Body of pancreas (tissue), 4 donors: ENCODE measurements around the gene PXMP4. TPM values are rescaled to one million over a fixed set of nuclear protein-coding genes. Genes with fewer than 3 reads are reported as not detected.

Experiments
- ATAC-seq: fragments of 150-250 bp; one replicate; pipeline ENCODE4 v1.9.1; 2016
- DNase-seq, 4 donors: peaks; one replicate each; pipeline ENCODE4 v3.0.0-alpha.2; 2019
- H3K27ac ChIP-seq, 4 donors: fragments of 200-600 bp; sonication (generic); 1 replicate in 3 of 4; 2 replicates in 1 of 4; pipeline versions ENCODE4 v1.5.1 to v1.6.1; 2016 to 2019; ENCODE audit warnings: mild to moderate bottlenecking in 1 of 4, mixed read lengths in 1 of 4, moderate library complexity in 1 of 4
- H3K27me3 ChIP-seq, 2 donors: fragments of 200-600 bp; sonication (generic); one replicate each; pipeline ENCODE4 v1.6.0; 2016; ENCODE audit warnings: mild to moderate bottlenecking in 1 of 2
- H3K36me3 ChIP-seq, 2 donors: fragments of 200-600 bp; sonication (generic); replicated peaks in 1 of 2; 2 replicates each; pipeline ENCODE4 v1.5.1; 2016; ENCODE audit warnings: low read depth in 2 of 2; ENCODE audit not compliant: insufficient read depth in 1 of 2
- H3K4me1 ChIP-seq: fragments of 200-600 bp; sonication (generic); one replicate; pipeline ENCODE4 v1.6.0; 2016
- H3K4me3 ChIP-seq, 2 donors: fragments of 200-600 bp; sonication (generic); 1 replicate in 1 of 2; 2 replicates in 1 of 2; pipeline ENCODE4 v1.5.1; 2016 to 2019
- H3K9me3 ChIP-seq, 3 donors: fragments of 200-600 bp; sonication (generic); 1 replicate in 2 of 3; 2 replicates in 1 of 3; pipeline ENCODE4 v1.5.1; 2016
- POLR2A ChIP-seq, 3 donors: fragments of 450-650 bp; IDR thresholded peaks; one replicate each; pipeline ENCODE4 v1.6.1; 2016; ENCODE audit warnings: antibody characterized with exemption in 3 of 3, mild to moderate bottlenecking in 2 of 3
- WGBS, 2 donors: methylation state at CpG; one replicate each; pipeline ENCODE4 v1.1.5; 2017; 5-methylcytosine and 5-hydroxymethylcytosine counted together
- intact Hi-C: fragments of 100-400 bp; cut with DNase I; formaldehyde crosslinking; loops from one replicate; pipeline ENCODE4 v1.15.1; 2023
- total RNA-seq, 2 donors: library from RNA; depleted of rRNA; stranded (reverse); fragments of >200 nt; gene quantifications; one replicate each; pipeline ENCODE4 v1.1.0, GENCODE V29; 2016
- TF ChIP-seq, protein P1 (sequence below), 7 experiments: fragments of 450-650 bp in 4 of 7; fragments of 200-600 bp in 3 of 7; sonication (generic) in 3 of 7; IDR thresholded peaks; one replicate each; pipeline ENCODE4 v1.5.1; 2016 to 2019; ENCODE audit warnings: antibody characterized with exemption in 7 of 7

Gene PXMP4
- total RNA-seq, 2 donors from 2014 or later = 3.3 to 5.2 TPM

DNA sequence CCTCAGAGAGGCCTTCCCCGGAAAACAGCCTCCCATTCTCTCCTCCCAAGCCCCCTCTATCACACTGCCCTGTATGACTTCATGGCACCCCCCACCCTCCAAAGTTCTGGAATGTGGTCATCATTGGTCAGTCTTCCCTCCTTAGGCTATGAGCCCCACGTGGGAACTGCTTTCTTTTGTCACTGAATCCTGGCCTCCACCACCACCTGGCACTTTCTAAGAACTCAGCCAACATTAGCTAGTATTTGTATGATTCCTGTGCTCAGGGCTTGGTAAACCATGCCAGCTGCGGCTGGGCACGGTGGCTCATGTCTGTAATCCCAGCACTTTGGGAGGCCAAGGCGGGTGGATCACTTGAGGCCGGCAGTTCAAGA lies 25.5 kb downstream of the PXMP4 start:
- intact Hi-C loops = no loop called here
- no peak for DNase-seq
- H3K27ac ChIP-seq = no peak overlapping the region

DNA sequence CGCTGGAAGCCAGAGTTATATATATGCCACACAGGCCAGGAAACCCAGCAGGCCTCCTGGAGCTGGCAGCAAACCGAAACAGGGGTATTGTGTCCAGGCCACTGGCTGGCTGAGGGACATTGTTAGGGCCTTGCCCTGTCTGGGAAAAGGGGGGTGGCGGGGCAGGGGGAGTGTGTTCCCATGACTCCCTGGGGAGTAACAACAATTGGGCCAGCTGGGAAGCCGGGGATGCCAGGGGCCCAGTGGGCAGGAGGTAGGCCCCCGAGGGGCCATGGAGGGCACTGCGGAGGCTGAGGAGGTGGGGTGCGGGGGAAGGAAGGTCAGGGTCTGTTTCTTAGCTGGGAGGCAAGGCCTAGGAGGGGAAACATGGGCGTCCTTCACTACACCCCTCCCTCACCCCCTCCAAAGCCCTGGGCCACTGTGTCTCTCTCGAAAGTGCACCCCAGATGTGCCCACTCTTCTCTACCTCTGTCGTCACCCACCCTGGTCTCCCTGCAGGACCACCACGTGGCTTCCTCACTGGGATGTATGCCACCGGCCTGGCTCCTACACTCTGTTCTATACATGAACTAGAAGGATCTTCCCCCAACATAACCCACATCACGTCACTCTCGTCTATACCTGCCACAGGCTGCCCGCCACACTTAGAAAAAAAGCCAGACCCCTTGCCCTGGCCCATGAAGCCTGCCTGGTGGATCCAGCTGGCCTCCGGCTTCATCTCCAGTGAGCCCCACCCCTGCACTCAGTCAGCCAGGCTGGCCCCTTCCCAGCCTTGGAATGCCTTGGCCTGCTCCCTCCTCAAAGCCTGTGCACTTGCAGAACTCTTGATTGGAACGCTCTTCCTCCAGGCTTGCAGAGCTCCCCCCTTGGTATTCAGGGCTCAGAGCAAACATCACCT lies 26.1 kb downstream of the PXMP4 start:
- Histone ChIP-seq H3K27ac (no peak overlapping the region), H3K4me1 (peaks cover 3% of the 10 kb centered on the region), H3K4me3 (no peak overlapping the region), H3K36me3 (no peaks in the 10 kb centered on the region), H3K27me3 (no peaks in the 10 kb centered on the region), H3K9me3 (no peaks in the 10 kb centered on the region)
- intact Hi-C loops = no loop called here
- DNase-seq (no peak), ATAC-seq (no peak)
- WGBS, 2 donors = 77 to 79% methylated on average over 17 of the region's 17 CpGs
- TF ChIP-seq POLR2A (IDR thresholded peaks at IDR 0.05) = no peak
- TF ChIP-seq, protein P1, sequence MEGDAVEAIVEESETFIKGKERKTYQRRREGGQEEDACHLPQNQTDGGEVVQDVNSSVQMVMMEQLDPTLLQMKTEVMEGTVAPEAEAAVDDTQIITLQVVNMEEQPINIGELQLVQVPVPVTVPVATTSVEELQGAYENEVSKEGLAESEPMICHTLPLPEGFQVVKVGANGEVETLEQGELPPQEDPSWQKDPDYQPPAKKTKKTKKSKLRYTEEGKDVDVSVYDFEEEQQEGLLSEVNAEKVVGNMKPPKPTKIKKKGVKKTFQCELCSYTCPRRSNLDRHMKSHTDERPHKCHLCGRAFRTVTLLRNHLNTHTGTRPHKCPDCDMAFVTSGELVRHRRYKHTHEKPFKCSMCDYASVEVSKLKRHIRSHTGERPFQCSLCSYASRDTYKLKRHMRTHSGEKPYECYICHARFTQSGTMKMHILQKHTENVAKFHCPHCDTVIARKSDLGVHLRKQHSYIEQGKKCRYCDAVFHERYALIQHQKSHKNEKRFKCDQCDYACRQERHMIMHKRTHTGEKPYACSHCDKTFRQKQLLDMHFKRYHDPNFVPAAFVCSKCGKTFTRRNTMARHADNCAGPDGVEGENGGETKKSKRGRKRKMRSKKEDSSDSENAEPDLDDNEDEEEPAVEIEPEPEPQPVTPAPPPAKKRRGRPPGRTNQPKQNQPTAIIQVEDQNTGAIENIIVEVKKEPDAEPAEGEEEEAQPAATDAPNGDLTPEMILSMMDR (IDR thresholded peaks at IDR 0.05) = no peak

More for the DNA sequence above, 25.5 kb downstream of the PXMP4 start:
- Histone ChIP-seq H3K4me3 (no peak overlapping the region), H3K4me1 (no peaks in the 10 kb centered on the region), H3K36me3 (no peaks in the 10 kb centered on the region), H3K9me3 (no peaks in the 10 kb centered on the region), H3K27me3 (no peaks in the 10 kb centered on the region)
- ATAC-seq = no peak
- WGBS, 2 donors = 75 to 81% methylated on average over 6 of the region's 6 CpGs
- TF ChIP-seq, protein P1 (IDR thresholded peaks at IDR 0.05) = no peak
- TF ChIP-seq POLR2A (IDR thresholded peaks at IDR 0.05) = no peak

DNA sequence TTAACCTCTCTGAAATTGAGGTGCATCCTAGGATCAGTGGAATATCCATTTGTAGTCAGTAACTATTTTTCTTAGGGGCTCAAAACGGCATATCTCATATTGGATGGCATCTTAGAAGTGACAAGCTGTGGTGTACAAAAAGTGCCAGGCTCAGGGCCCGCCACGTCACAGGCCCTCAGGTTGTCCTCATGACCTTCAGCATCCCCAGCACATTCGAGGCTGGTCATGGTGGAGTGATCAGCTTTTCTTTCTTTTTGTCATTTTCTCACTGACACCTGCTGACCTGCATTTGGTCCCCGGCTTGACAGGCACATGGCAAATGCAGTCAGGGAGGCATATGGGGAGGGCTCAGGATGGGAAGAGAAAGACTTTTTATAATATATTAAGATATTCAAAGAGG lies 26.8 kb downstream of the PXMP4 start:
- Histone ChIP-seq H3K27ac (no peak overlapping the region), H3K9me3 (no peaks in the 10 kb centered on the region), H3K36me3 (no peaks in the 10 kb centered on the region), H3K4me3 (no peak overlapping the region), H3K27me3 (no peaks in the 10 kb centered on the region), H3K4me1 (peaks cover 10% of the 10 kb centered on the region)
- DNase-seq (no peak), ATAC-seq (no peak)
- intact Hi-C loops = no loop called here
- 73 to 76% methylated on average over 5 of the region's 5 CpGs for WGBS, 2 donors
- TF ChIP-seq, protein P1 (IDR thresholded peaks at IDR 0.05) = no peak
- no peak for TF ChIP-seq POLR2A (IDR thresholded peaks at IDR 0.05)

DNA sequence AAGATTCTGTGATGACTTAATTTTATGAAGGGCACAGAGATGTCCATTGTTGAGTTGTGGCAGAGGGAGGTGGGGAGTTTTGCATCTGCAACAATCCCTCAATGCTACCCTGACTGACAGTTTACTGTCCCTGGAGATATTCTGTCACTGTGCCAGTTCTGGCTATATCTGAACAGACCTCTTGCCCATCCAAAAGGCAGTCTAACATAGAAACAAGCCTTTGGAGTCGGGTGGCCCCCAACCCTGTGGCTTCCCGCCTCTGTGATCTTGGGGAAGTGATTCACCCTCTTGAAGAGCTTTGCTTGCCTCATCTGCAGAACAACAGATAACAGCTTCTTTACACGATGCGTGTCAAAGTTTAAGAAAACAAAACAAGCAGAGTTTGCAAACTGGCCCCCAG lies 30.1 kb downstream of the PXMP4 start:
- ATAC-seq (no peak), DNase-seq (no peak)
- intact Hi-C loops = no loop called here
- Histone ChIP-seq H3K27me3 (no peaks in the 10 kb centered on the region), H3K9me3 (no peaks in the 10 kb centered on the region), H3K4me1 (peaks cover 23% of the 10 kb centered on the region), H3K27ac (no peak overlapping the region), H3K36me3 (no peaks in the 10 kb centered on the region), H3K4me3 (no peak overlapping the region)
- 68 to 85% methylated on average over 4 of the region's 4 CpGs for WGBS, 2 donors
- TF ChIP-seq POLR2A (IDR thresholded peaks at IDR 0.05) = no peak
- TF ChIP-seq, protein P1 (IDR thresholded peaks at IDR 0.05) = no peak

DNA sequence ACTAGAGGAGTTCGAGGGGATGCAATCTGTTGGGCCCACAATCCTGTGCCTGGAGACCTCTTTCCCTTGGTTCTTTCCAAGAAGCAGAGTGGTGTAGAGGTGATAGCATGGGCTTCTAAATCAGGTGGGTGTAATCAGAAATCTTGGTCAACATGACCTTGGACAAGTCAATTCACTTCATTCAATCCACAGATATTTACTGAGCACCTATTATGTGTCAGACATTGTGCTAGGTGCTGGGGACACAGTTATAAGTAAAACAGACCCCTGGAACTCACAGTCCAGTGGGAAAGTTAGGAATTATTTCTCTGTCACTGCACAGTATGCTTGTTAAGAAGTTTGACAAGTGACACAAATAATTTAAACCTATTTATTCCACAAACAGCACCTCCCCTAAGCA lies 30.6 kb downstream of the PXMP4 start:
- Histone ChIP-seq H3K27ac (no peak overlapping the region), H3K4me1 (peaks cover 27% of the 10 kb centered on the region), H3K36me3 (no peaks in the 10 kb centered on the region), H3K27me3 (no peaks in the 10 kb centered on the region), H3K4me3 (no peak overlapping the region), H3K9me3 (no peaks in the 10 kb centered on the region)
- intact Hi-C loops = no loop called here
- DNase-seq = no peak
- WGBS, 2 donors = 92 to 100% methylated on average over 1 of the region's 1 CpG
- no peak for TF ChIP-seq POLR2A (IDR thresholded peaks at IDR 0.05)
- TF ChIP-seq, protein P1 (IDR thresholded peaks at IDR 0.05) = no peak
- no peak for ATAC-seq
